HG02981 (cell line): ENCODE data around the gene VRK3.
"Not testable (repeated sequence)": the region's sequence is repeated elsewhere in the genome, so short reads cannot be mapped to it uniquely, and the experiment has no call there.

ENCODE experiments used
- ATAC-seq: cut with Tn5 transposase; IDR thresholded peaks from one replicate; pipeline ENCODE4 v1.9.1; 2021; ENCODE audit warnings: mild to moderate bottlenecking, moderate library complexity; ENCODE audit not compliant: unreplicated experiment

Gene VRK3

GRCh38 chr19:49988433-49988832 is 36.7 kb downstream of the VRK3 start:
- ATAC-seq: no peak

GRCh38 chr19:49988007-49988406 is 37.2 kb downstream of the VRK3 start:
- no peak for ATAC-seq

GRCh38 chr19:49987159-49987698 is 37.9 kb downstream of the VRK3 start:
- ATAC-seq: no peak

GRCh38 chr19:49986354-49986753 is 38.8 kb downstream of the VRK3 start:
- ATAC-seq: no peak

- ATAC-seq: no peak
These were observed 39.3 kb downstream of the VRK3 start for GRCh38 chr19:49985871-49986270.

GRCh38 chr19:49984491-49984890 is 40.7 kb downstream of the VRK3 start:
- ATAC-seq: no peak

GRCh38 chr19:49983645-49984229 is 41.4 kb downstream of the VRK3 start:
- ATAC-seq: no peak

- no peak for ATAC-seq
These were observed 43.3 kb downstream of the VRK3 start for GRCh38 chr19:49981603-49982593.

- no peak for ATAC-seq
These were observed 46.8 kb downstream of the VRK3 start for GRCh38 chr19:49978324-49978723.

- ATAC-seq: no peak
These were observed 47.3 kb downstream of the VRK3 start for GRCh38 chr19:49977881-49978280.

- no peak for ATAC-seq
These were observed 48.1 kb downstream of the VRK3 start for GRCh38 chr19:49977076-49977475.

GRCh38 chr19:49976496-49976895 is 48.7 kb downstream of the VRK3 start:
- no peak for ATAC-seq

- ATAC-seq: no peak
These were observed 50.1 kb downstream of the VRK3 start for GRCh38 chr19:49975051-49975450.

- no peak for ATAC-seq
These were observed 51.2 kb downstream of the VRK3 start for GRCh38 chr19:49973987-49974386.

GRCh38 chr19:49972841-49973240 is 52.3 kb downstream of the VRK3 start:
- no peak for ATAC-seq

- ATAC-seq: no peak
These were observed 53.2 kb downstream of the VRK3 start for GRCh38 chr19:49971991-49972411.

GRCh38 chr19:49969355-49969754 is 55.8 kb downstream of the VRK3 start:
- not testable (repeated sequence) for ATAC-seq

GRCh38 chr19:49968279-49968922 is 56.8 kb downstream of the VRK3 start:
- ATAC-seq: no peak

GRCh38 chr19:49960980-49961379 is 64.2 kb downstream of the VRK3 start, which contains the start of gene SIGLEC11:
Gene SIGLEC11, minus strand, starts transcription at chr19:49961172. Its CDS starts 91 bp downstream, at chr19:49961081.
- not testable (repeated sequence) for ATAC-seq

GRCh38 chr19:49959892-49960291 is 65.3 kb downstream of the VRK3 start:
- ATAC-seq: not testable (repeated sequence)

GRCh38 chr19:49958596-49958995 is 66.6 kb downstream of the VRK3 start:
- ATAC-seq: not testable (repeated sequence)
